HG03066 (cell line): ENCODE results near the gene UVRAG.

ENCODE experiments used
- ATAC-seq: cut with Tn5 transposase; IDR thresholded peaks from one replicate; pipeline ENCODE4 v1.9.1; 2021; ENCODE audit warnings: low read depth; ENCODE audit not compliant: unreplicated experiment

The UVRAG gene

DNA sequence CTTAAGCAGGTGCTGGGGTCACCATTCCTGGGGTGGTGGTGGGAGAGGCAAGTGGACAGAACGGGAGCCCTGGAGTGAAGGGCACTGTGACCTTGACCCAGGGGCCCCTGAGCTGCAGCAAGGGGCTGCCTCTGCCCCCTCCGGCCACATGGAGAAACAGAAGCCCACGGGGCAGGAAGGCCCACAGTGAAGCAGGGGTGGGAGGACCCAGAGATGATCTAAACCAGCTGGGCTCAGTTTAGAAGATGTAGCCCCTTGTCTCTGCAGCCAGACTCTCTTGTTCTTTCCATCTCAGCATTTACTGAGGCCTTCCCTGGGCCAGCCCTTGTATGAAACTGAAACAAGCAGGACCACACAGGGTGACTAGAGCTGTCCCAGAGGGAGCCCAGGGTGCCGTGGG lies 360.8 kb downstream of the UVRAG start:
- no peak for ATAC-seq

DNA sequence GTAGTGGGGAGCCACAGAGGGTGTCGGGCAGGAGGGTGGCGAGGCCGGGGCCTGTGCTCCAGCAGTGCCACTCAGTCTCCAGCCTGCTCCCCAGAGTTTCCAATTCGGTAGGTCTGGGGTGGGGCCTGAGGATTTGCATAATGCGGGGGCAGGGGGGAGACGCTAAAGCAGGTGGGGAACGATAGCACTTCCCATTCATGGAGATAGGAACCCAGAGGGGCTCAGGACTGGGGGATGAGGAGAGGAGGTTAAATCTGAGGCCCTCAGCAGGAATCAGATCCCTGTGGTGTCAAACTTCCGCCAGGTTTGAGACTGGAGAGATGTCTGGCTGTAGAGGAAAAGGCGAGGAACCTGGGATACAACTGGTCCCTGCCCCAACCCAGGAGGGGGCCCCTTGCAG lies 361.5 kb downstream of the UVRAG start:
- ATAC-seq = no peak

DNA sequence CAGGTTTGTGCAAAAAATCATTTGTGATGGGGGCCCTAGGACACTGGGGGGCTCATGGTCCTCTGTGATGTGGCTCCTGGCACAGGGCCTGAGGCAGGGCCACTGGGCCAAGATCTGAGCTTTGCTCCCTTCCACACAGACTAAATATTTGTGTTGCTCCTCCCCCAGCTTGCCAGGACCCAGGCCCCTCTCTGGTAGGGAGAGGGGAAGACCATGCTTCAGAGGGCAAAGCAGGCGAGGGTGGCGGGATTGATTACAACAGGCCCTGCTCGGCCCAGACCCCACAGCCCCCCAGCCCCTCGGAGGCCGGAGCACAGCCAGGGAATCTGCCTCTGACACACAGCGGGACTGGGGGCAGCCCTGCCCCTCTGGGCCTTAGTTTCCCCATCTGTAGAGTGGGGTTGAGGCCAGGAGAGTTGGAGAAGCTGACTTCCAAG lies 362.3 kb downstream of the UVRAG start:
- no peak for ATAC-seq

DNA sequence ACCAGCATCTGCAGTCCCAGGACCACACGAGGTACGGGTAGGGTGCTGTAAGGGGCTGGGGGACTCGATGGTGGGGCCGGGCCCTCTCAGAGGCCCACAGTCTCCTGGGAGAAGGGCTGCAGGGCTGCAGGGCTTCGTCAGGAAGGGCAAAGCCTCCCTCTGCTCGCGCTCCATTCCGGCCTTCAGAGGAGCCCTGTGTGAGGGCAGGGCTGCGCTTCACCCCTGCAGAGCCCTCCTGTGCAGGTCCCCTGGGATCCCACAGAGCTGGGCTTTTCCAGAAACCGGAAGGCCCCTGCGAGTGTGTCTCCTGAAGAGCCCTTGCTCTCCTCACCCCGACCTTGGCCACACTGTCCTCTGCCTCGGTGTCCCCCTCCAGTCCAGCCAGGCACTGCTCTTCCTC lies 364.1 kb downstream of the UVRAG start:
- ATAC-seq = no peak

DNA sequence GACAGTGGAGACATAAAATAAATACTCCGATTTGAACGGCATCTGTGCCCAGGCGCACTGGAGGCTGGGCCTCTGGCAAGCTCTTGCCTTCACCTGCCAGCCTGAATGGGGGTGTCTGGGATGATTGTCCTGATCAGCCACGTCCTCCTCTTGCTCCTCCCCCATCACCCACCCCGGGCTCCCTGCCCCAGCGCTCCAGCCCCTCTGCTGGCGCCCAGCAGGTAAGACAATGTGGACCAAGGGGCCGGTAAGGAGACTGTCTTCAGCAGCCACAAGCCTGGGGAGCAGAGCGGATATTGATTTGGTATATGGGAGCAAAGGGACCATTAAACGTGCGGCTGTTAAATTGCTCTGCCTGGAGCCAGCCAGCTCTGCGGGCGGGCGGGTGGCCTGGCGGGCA lies 366.4 kb downstream of the UVRAG start:
- no peak for ATAC-seq

DNA sequence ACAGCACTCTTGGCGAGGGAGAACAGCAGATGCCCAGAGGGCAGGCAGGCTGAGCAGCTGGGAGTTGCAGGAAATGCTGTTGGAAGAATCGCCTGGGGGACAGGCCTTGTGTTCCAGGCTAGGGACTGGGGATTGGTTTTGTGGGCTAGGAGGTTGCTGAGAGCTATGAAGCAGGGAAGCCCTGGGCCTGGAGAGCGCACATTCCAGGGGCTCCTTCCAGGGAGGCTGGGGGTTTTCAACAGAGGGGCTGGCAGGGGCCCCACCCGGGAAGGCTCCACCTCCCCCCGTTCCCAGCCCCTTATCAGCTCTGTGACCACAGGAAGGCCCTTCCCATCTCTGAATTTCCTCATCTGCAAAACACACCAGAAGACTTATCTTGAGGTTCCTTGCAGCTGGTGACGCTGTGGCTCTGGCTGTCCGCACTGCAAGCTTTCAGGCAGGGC lies 369.6 kb downstream of the UVRAG start:
- no peak for ATAC-seq

DNA sequence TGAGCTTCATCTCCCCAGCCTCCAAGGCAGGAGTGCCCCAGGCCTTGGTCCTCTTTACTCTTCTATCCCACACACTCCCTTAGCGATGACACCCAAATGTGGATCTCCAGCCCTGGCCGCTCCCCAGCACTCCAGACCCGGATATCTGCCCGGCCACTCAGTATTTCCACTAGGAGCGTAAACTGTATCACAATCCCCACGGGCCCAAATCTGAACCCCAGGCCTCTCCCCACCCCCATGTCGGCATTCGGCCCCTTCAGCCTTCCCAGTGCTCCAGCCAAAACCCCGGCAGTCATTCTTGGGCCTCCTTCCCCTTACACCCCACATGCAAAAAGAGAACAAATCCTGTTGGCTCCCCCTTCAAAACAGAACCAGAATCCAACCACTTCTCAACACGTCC lies 370.5 kb downstream of the UVRAG start:
- no peak for ATAC-seq

DNA sequence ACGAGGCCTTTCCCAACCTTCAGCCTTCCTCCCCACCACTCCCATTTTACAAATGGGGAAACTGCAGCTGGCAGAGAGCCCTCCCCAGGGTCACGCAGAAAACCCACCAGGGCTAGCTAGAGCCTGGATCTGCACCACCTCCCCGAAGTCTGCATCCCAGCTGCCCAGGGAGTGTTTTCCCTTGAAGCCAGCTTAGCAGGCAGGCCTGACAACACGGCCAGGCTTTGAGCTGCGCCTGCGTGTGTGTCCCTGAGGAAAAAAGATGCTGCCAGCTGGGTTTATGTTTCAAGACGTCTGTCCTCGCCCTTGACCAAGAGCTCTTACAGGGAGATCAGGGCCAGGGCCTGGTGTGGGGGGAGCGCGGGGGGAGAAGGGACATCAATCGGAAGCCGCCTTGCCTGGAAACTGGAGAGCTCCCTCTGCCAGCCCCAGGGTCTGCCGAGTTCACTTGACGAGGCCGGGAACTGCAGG lies 371.0 kb downstream of the UVRAG start:
- ATAC-seq = no peak

DNA sequence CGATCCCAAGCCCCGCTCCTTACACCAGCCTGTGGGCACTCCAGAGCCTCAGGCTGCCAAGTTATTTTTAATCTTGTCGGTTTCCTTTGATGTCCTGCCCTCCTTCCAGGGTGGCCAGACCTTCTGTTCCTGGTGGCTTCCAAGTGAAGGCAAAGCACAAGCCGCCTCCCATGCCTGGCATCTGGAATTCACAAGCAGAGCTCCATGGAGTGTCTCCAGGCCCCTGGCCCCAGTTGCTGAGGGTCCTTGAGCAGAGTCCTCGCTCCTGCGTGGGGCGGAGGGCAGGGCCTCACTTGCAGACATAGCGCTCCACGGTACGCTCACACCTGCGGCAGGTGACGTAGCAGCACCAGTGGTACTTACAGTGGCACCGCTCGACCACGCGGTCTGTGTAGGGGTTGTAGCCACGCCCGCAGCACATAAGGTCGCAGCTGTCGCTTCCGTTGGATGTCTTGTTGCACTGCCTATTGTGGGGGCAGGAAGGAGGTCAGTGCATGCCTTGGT lies 371.8 kb downstream of the UVRAG start:
- no peak for ATAC-seq

DNA sequence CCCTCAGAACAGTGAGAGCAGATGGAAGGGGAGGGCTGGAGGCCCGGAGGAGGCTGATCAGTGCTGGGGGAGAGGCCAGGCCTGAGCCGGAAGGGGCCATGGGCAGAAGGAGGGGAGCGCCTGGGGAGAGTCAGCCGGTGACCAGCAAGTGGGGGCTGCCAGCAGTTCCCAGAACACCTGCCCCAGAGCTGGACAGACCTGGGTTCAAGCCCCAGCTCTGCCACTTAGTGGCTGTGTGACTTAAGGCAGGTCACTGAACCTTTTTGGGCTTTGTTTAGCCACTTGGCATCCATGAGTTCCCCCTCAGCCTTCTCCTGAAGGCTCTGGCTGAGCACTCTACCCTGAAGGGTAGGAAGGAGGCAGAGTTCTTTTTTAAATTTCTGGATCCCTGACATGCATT lies 373.9 kb downstream of the UVRAG start:
- no peak for ATAC-seq

DNA sequence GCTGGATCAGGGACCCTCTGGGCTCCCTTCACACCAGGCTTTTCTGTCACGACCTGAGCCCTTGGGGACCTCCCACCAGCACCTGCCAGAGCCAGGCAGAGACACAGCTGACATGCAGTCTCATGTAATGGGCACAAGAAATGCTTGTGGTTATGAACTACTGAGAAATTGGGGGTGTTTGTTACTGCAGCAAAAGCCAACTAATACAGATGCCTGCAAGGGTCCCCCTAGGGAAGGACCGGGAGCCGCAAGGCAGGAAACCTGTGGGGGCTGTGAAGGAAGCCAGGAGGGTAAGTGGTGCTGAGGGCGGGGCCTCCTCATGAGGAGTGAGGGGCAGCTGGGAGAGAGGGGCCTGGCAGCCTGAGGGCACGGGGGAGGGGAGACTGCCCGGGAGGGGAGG lies 374.7 kb downstream of the UVRAG start:
- no peak for ATAC-seq

DNA sequence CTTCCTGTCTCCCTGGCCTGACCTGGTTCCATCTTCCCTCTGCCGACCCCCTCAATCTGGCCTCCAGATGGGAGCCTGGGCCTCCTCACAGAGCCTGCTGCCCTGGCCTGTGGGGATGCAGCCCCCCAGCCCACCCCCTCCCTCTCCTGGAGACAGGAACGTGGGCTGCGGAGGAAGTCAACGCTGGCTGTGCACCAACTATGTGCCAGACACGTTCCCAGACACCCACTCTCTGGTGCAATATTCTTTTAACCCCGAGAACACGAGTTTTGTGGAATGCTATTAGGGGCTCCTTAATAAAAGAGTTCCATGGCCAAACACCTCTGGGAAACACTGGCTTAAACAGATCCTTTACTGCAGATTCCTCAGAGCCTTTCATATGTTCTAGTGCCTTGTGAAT lies 375.4 kb downstream of the UVRAG start:
- ATAC-seq = no peak
